ENCODE data around the gene EPHB1.
"Not testable (repeated sequence)": the region's sequence is repeated elsewhere in the genome, so short reads cannot be mapped to it uniquely, and the experiment has no call there.

Gene EPHB1

DNA sequence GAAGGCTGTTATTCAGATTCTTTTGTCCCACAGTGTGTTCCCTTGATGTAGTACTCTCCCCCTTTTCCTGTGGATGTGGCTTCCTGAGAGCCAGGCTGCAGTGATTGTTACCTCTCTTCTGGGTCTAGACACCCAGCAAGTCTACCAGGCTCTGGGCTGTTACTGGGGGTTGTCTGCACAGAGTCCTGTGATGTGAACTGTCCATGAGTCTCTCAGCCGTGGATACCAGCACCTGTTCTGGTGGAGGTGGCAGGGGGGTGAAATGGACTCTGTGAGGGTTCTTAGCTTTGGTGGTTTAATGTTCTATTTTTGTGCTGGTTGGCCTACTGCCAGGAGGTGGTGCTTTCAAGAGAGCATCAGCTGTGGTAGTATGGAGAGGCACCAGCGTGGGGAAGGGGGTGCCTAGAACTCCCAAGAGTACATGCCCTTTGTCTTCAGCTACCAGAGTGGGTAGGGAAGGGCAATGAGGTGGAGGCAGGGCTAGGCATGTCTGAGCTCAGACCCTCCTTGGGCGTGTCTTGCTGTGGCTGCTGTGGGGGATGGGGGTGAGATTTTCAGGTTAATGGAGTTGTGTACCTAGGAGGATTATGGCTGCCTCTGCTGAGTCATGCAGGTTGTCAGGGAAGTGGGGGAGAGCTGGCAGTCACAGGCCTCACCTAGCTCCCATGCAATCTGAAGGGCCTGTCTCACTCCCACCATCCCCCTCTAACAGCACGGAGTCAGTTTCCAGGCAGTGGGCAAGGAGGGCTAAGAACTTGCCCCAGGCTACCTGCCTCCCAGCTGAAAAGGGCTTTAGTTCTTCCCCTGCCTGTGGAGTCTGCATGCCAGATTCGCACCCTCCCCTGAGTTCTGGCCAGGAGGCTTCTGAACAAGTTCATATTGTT is 272.0 kb downstream of the EPHB1 start:
- not testable (repeated sequence) for DNase-seq

- DNase-seq = no peak
Measured at GRCh38 chr3:135068011-135068410, 273.0 kb downstream of the EPHB1 start.

GRCh38 chr3:135069406-135069805 is 274.3 kb downstream of the EPHB1 start:
- no peak for DNase-seq

DNA sequence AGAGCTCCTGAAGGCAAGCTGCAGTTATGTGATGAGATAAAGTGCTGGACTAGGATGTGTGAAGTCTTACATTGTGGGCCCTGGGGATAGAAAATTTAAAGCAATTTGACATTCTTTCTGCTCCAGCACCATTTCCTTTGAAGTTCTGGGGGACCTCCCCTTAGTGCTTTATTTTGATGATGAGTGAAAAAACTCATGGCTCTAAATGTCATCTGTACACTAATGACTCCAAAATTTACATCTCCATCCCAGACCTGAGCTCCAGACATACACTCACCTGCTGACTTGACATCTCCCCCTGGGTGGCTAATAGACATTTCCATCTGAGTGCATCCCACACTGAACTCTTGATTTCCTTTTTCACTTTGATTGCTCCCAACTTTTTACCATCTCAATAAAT is 276.4 kb downstream of the EPHB1 start:
- no peak for DNase-seq

DNA sequence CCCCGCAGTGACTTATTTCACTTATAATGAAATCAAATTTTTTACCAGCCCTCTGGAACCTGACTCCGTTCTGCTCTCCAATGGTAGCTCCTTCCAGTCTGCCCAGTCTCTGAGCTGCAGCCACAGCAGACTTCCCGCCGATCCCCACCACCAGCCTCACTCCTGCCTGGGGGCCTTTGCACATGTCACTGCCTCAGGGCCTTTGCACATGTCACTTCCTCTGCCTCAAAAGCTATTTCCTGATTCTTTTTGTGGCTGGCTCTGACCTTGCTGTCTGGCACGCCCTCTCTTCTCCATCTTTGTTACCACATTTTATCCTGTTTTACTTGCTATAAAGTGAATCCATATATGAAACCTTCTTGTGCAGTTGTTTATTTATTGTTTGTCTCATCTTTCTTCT is 277.4 kb downstream of the EPHB1 start:
- no peak for DNase-seq

DNA sequence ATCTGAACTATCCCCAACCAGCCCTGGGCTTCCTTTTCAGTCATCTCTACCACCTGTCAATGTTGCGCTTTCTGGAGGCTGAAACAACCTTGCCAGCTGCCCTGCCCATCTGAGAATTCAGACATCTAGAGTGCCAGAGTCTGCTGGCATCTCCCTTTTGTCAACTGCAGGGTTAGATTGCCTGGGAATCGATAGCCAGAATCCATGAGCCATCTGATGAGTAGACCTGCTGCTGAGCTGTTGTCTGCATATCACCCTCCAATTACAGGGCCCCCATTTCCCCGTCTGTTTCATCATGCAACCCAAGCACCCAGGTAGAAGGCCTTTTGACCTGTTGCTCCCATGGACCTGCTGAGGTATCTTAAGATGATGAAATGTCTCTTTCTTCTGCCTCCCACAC is 280.1 kb downstream of the EPHB1 start:
- DNase-seq = no peak

DNA sequence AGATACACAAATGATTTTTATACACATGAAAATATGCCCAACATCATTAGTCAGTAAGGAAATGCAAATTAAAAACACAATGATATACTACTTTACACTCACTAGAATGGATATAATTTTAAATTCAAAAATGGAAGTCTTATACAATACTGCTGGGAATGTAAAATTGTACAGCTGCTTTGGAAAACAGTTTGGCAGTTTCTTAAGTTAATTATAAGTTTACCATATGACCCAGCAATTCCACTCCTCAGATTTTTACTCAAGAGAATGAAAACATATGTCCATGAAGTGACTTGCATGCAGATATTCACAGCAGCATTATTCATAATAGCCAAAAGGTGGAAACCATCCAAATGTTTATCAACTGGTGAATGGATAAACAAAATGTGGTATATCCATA is 281.3 kb downstream of the EPHB1 start:
- DNase-seq = no peak

DNA sequence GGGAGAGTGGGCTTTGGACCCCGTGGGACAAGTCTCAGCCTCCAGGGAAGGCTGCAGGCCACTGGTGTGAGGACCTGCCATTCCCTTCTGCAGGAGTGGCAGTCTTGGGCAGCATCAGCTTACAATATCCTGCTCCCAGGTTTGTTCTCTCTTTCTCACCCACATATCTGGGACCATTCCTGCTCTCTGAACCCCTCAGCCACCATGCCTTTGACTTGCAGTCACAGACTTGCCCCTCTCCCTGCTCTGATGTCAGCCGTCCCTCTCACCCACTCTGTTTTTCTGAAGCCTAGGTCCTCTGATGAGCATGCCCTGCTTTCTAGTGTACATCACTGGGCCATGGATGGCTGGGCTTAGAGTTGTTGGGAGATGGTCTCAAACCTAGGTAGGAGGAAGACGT is 282.1 kb downstream of the EPHB1 start:
- DNase-seq = no peak

DNA sequence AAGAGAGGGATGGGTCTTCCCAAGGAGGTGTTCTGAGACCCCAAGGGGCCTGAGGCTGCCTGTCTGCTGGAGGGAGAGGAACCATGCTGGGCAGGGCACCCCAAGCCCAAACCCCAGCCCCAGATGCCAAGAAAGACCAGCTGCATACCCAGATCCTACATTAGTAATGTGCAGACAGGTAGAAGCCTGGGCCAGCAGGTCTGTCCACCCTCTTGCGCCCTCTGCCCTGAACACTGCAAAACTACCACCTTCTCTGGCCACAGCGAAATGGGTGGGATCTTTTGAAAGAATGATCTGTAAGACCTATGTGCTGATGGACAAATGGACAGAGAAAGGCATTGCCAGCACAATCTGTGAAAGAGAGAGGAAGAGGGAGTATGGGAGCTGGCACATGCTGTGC is 283.2 kb downstream of the EPHB1 start:
- DNase-seq = no peak

DNA sequence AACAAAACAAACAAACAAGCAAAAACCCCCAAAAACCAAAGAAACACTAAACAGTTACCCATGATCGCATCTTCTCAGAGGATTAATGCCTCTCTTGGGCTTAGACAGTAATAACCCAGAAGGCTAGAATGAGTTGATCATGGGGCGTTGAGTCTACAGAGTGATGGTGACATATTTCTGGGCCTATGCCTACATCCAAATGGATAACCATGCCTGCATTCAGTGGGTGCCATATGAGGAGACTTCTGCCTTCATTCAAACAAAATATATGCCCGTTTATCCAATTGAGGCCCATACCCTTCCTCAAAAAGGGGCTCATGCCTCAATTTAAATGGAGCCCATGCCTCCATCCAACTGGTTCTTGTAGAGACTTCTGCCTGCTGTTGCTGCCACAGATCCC is 284.0 kb downstream of the EPHB1 start:
- no peak for DNase-seq

GRCh38 chr3:135081451-135081850 is 286.4 kb downstream of the EPHB1 start:
- no peak for DNase-seq

GRCh38 chr3:135081856-135082434 is 286.9 kb downstream of the EPHB1 start:
- no peak for DNase-seq

- no peak for DNase-seq
Measured at GRCh38 chr3:135082706-135083105, 287.6 kb downstream of the EPHB1 start.

- no peak for DNase-seq
Measured at GRCh38 chr3:135083179-135083578, 288.1 kb downstream of the EPHB1 start.

DNA sequence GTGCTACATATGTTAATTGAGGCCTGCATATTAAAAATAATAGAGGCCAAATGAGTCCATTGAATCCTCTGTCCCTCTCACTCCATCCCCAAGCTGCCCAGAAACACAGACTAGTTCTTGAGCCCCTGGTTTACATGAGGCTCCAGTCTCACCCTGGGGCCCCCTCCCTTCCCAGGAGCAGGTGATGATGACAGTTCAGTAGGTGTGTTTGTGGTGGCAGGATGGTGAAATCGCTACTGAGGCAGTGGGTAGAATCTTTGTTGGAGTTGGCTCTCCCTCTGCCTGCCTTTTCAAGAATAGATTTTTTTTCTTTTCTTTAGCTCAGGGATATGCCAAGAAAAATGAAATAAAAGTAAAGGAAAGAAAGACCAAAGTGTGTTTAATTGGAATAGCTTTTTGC is 288.7 kb downstream of the EPHB1 start:
- no peak for DNase-seq

DNA sequence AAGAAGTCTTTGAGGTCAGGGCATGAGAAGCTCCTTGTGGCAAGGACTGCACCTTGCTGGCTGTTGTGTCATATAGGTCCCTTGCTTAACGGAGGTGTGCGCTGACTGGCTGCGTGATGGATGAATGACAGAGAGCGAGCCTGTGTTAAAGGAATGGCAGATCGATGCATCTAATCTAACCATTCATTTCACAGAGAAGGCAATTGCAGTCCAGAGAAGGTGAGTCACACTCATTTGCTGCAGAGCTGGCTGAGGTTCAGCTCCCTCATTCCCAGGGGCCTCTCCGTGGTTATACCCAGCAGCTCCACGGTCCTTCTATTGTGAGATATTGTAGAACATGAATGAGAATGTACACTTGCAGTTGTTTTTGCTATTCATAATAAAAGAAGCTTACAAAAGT is 289.3 kb downstream of the EPHB1 start:
- DNase-seq = no peak

- no peak for DNase-seq
Measured at GRCh38 chr3:135084976-135085375, 289.9 kb downstream of the EPHB1 start.

- no peak for DNase-seq
Measured at GRCh38 chr3:135085652-135086436, 290.8 kb downstream of the EPHB1 start.

GRCh38 chr3:135087782-135088181 is 292.7 kb downstream of the EPHB1 start:
- no peak for DNase-seq

GRCh38 chr3:135089451-135089850 is 294.4 kb downstream of the EPHB1 start:
- DNase-seq = no peak

DNA sequence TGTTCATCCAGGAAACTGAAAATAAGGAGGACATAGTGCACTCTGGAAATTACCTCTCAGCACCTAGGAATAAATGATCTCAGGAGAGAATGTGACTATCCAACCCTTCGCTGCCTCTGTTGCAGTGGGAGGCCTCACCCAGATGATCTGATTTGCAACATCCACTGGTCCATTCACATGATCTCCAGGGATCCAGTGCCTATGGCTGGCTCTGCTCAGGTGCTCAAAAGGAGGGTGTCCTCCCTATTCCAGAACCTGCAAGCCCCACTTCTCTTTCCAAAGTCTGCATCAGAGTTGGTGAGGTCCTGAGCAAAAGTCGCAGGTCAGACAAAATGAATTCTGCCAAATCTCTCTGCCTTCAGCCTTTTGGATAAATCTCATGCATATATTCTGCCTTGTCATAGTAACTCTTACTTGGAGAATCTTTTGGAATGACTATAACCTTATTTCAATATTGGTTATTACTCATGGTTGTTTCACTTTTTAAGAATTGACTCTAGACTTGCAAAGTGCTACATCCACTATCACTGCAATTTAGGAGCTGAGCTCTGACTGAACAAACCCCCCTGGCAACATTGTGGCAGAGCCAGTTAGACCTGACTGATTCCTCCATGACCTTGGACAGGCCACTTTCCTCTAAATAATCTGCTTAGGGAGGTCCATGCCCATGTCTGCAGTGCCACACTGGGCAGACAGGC is 295.1 kb downstream of the EPHB1 start:
- no peak for DNase-seq

GRCh38 chr3:135091946-135092345 is 296.9 kb downstream of the EPHB1 start:
- no peak for DNase-seq

- DNase-seq = no peak
Measured at GRCh38 chr3:135093121-135093520, 298.1 kb downstream of the EPHB1 start.
